Neural cell (in vitro differentiated cells): Measurements from ENCODE around the gene MINDY4.

Experiments used
- CTCF ChIP-seq: fragments of 450-650 bp; IDR thresholded peaks from 2 replicates; pipeline ENCODE4 v1.5.1; 2014; ENCODE audit warnings: antibody characterized with exemption, mild to moderate bottlenecking, moderate library complexity; ENCODE audit not compliant: poor library complexity, severe bottlenecking
- EP300 ChIP-seq: fragments of 450-650 bp; conservative IDR thresholded peaks from 2 replicates; pipeline ENCODE4 v1.6.1; 2014; ENCODE audit warnings: antibody characterized with exemption, mild to moderate bottlenecking, moderate library complexity; ENCODE audit not compliant: poor library complexity, severe bottlenecking
- EZH2 ChIP-seq: fragments of 200-600, 300-800 bp; shearing (Covaris generic), sonication (generic); IDR thresholded peaks from 2 replicates; pipeline ENCODE4 v1.6.1; 2014; ENCODE audit warnings: antibody characterized with exemption, low read length, borderline replicate concordance, mild to moderate bottlenecking; ENCODE audit not compliant: insufficient read depth, poor library complexity, severe bottlenecking
- POLR2AphosphoS5 ChIP-seq: IDR thresholded peaks from 2 replicates; pipeline ENCODE4 v1.6.1; 2012
- SMC3 ChIP-seq: fragments of 450-650 bp; conservative IDR thresholded peaks from 2 replicates; pipeline ENCODE4 v1.6.1; 2014; ENCODE audit warnings: antibody characterized with exemption, mild to moderate bottlenecking, moderate library complexity; ENCODE audit not compliant: poor library complexity

GRCh38 chr7:30893357-30893756 is 122.1 kb downstream of the MINDY4 start:
- no peak for TF ChIP-seq EZH2
- no peak for TF ChIP-seq CTCF
- no peak for TF ChIP-seq POLR2AphosphoS5
- no peak for TF ChIP-seq SMC3
- TF ChIP-seq EP300, result no peak
